Vagina (tissue), 2 donors: Measurements from ENCODE around the gene TFCP2L1.

Source experiments
- CTCF ChIP-seq, 3 experiments: fragments of 450-650 bp in 2 of 3; fragments of 200-600 bp in 1 of 3; sonication (generic) in 1 of 3; IDR thresholded peaks; one replicate each; pipeline ENCODE4 v1.5.1; 2017 to 2019; ENCODE audit warnings: antibody characterized with exemption in 3 of 3, mild to moderate bottlenecking in 2 of 3, moderate library complexity in 2 of 3
- POLR2AphosphoS5 ChIP-seq, 2 donors: sonication (generic); formaldehyde crosslinking; IDR thresholded peaks; one replicate each; pipeline ENCODE4 v1.9.0; 2017; ENCODE audit warnings: antibody characterized with exemption in 2 of 2, mild to moderate bottlenecking in 2 of 2, low read depth in 1 of 2; ENCODE audit not compliant: insufficient read depth in 1 of 2

- TF ChIP-seq CTCF (IDR thresholded peaks at IDR 0.05) = no peak
- TF ChIP-seq POLR2AphosphoS5 (IDR thresholded peaks at IDR 0.05; ENCODE audit: insufficient read depth in 1 of 2, low read depth in 1 of 2) = no peak
Observed at GRCh38 chr2:121172456-121172855, 112.5 kb downstream of the TFCP2L1 start.
